Chondrocyte (in vitro differentiated cells): ENCODE results near the gene PARK7. TPM values are rescaled to one million over a fixed set of nuclear protein-coding genes. Genes with fewer than 3 reads are reported as not detected.

Source experiments
- DNase-seq: peaks from one replicate; pipeline ENCODE4 v3.0.0; 2021; ENCODE audit warnings: mixed read lengths, low spot score
- H3K27ac Mint-ChIP-seq: one replicate; pipeline ENCODE4 v1.8.0; 2021; ENCODE audit warnings: mild to moderate bottlenecking, moderate library complexity, mixed read lengths; ENCODE audit not compliant: unreplicated experiment
- H3K27me3 Mint-ChIP-seq: 2 replicates; pipeline ENCODE4 v1.8.0; 2021; ENCODE audit warnings: low read depth, mixed read lengths
- H3K36me3 Mint-ChIP-seq: 2 replicates; pipeline ENCODE4 v1.8.0; 2021; ENCODE audit warnings: low read depth, mixed read lengths
- H3K4me1 Mint-ChIP-seq: 2 replicates; pipeline ENCODE4 v1.8.0; 2021; ENCODE audit warnings: low read depth, mild to moderate bottlenecking, mixed read lengths
- H3K4me3 Mint-ChIP-seq: one replicate; pipeline ENCODE4 v1.8.0; 2021; ENCODE audit warnings: mild to moderate bottlenecking, moderate library complexity, mixed read lengths; ENCODE audit not compliant: unreplicated experiment
- H3K9me3 Mint-ChIP-seq: 2 replicates; pipeline ENCODE4 v1.8.0; 2021; ENCODE audit warnings: low read depth, mixed read lengths
- CTCF ChIP-seq: fragments of 200-600 bp; sonication (generic); IDR thresholded peaks from 2 replicates; pipeline ENCODE4 v1.5.0; 2021; ENCODE audit warnings: antibody characterized with exemption, mild to moderate bottlenecking, moderate library complexity
- total RNA-seq: library from RNA; stranded (reverse); gene quantifications from 3 replicates; pipeline ENCODE4 v1.2.1, GENCODE V29; 2021

PARK7 gene
- total RNA-seq, 1 donor from 2014 or later, result 250 TPM

- DNase-seq, result no peak
- TF ChIP-seq CTCF, result no peak
- Mint-ChIP-seq H3K27me3 (no peaks in the 10 kb centered on the region), H3K9me3 (no peaks in the 10 kb centered on the region), H3K4me1 (peaks cover 67% of the 10 kb centered on the region), H3K4me3 (no peak overlapping the region), H3K27ac (no peak overlapping the region), H3K36me3 (peaks cover 39% of the 10 kb centered on the region)
These were observed 47.8 kb downstream of the PARK7 start for GRCh38 chr1:8009043-8010002.

- Mint-ChIP-seq H3K9me3 (no peaks in the 10 kb centered on the region), H3K4me3 (no peak overlapping the region), H3K27ac (peak overlapping the region; percentile 80), H3K4me1 (peaks cover 67% of the 10 kb centered on the region), H3K27me3 (no peaks in the 10 kb centered on the region), H3K36me3 (peaks cover 42% of the 10 kb centered on the region)
- TF ChIP-seq CTCF, result no peak
- DNase-seq, result no peak
These were observed 48.7 kb downstream of the PARK7 start for GRCh38 chr1:8010080-8010664.

GRCh38 chr1:8011016-8011415 lies 49.5 kb downstream of the PARK7 start:
- H3K4me3 Mint-ChIP-seq, result no peak overlapping the region
- DNase-seq, result no peak
- H3K36me3 Mint-ChIP-seq, result peaks cover 42% of the 10 kb centered on the region
- peak overlapping the region; percentile 80 for H3K27ac Mint-ChIP-seq
- no peak for TF ChIP-seq CTCF
- no peaks in the 10 kb centered on the region for H3K27me3 Mint-ChIP-seq
- H3K4me1 Mint-ChIP-seq, result peaks cover 67% of the 10 kb centered on the region
- no peaks in the 10 kb centered on the region for H3K9me3 Mint-ChIP-seq

- DNase-seq, result no peak
- Mint-ChIP-seq H3K27me3 (no peaks in the 10 kb centered on the region), H3K4me3 (peak overlapping the region; percentile 36), H3K27ac (peak overlapping the region; percentile 80), H3K36me3 (peaks cover 41% of the 10 kb centered on the region), H3K9me3 (no peaks in the 10 kb centered on the region), H3K4me1 (peaks cover 67% of the 10 kb centered on the region)
- TF ChIP-seq CTCF, result no peak
These were observed 50.7 kb downstream of the PARK7 start for GRCh38 chr1:8011923-8012858.

GRCh38 chr1:8012955-8013354 lies 51.4 kb downstream of the PARK7 start:
- TF ChIP-seq CTCF, result no peak
- no peaks in the 10 kb centered on the region for H3K27me3 Mint-ChIP-seq
- H3K4me1 Mint-ChIP-seq, result peaks cover 74% of the 10 kb centered on the region
- H3K27ac Mint-ChIP-seq, result peak overlapping the region; percentile 83
- peaks cover 41% of the 10 kb centered on the region for H3K36me3 Mint-ChIP-seq
- H3K9me3 Mint-ChIP-seq, result no peaks in the 10 kb centered on the region
- no peak for DNase-seq
- H3K4me3 Mint-ChIP-seq, result no peak overlapping the region
